Panc1 (cell line): ENCODE results near the gene APEX2. TPM values are rescaled to one million over a fixed set of nuclear protein-coding genes. Genes with fewer than 3 reads are reported as not detected.

ENCODE experiments used
- ATAC-seq: fragments of 200-7000 bp; cut with Tn5 transposase; 2 replicates; pipeline ENCODE4 v1.9.1; 2020; ENCODE audit warnings: mild to moderate bottlenecking, moderate library complexity
- Bru-seq: library from RNA; stranded (reverse); fragments of 400-500 nt; gene quantifications from one replicate; lab custom pipeline; 2021; lab: Mats Ljungman, UMichigan
- BruChase-seq, 2 experiments: library from RNA; stranded (reverse); fragments of 400-500 nt; gene quantifications; one replicate each; lab custom pipeline; 2021; lab: Mats Ljungman, UMichigan
- BruUV-seq: library from RNA; stranded (reverse); fragments of 400-500 nt; replicated peaks from 2 replicates; lab custom pipeline; 2021; lab: Mats Ljungman, UMichigan
- CTCF ChIA-PET: fragments of 300-600 bp; sonication (Branson Sonifier 250); formaldehyde crosslinking; loops from one replicate; lab custom pipeline; 2022; ENCODE audit warnings: antibody characterized with exemption; lab: Charles Lee
- POLR2A ChIA-PET: fragments of 300-600 bp; sonication (Branson Sonifier 250); formaldehyde crosslinking; loops from one replicate; lab custom pipeline; 2022; ENCODE audit warnings: antibody characterized with exemption; lab: Charles Lee
- DNase-seq: peaks from one replicate; pipeline ENCODE4 v3.0.0-alpha.2; 2010; ENCODE audit warnings: low read depth, low spot score
- H3K27ac ChIP-seq: 2 replicates; pipeline ENCODE4 v1.5.1; 2011; ENCODE audit warnings: mild to moderate bottlenecking, low read length, inconsistent platforms
- H3K27me3 ChIP-seq: fragments of 200-500 bp; sonication (Bioruptor generic); 2 replicates; pipeline ENCODE4 v1.6.0; 2014; ENCODE audit warnings: low read length, inconsistent platforms; ENCODE audit not compliant: control insufficient read depth, insufficient read depth
- H3K36me3 ChIP-seq: fragments of 200-500 bp; sonication (Bioruptor generic); 2 replicates; pipeline ENCODE4 v1.5.1; 2014; ENCODE audit warnings: inconsistent platforms, mild to moderate bottlenecking, low read length, moderate library complexity; ENCODE audit not compliant: control insufficient read depth, insufficient read depth
- H3K4me1 ChIP-seq: 2 replicates; pipeline ENCODE4 v1.5.1; 2011; ENCODE audit warnings: inconsistent platforms, mild to moderate bottlenecking, low read length, moderate library complexity; ENCODE audit not compliant: control insufficient read depth, insufficient read depth
- H3K4me3 ChIP-seq, 2 experiments: 2 replicates each; pipeline ENCODE4 v1.5.1; 2011 to 2012; ENCODE audit warnings: low read depth in 2 of 2, low read length in 2 of 2, mild to moderate bottlenecking in 2 of 2, inconsistent platforms in 1 of 2, moderate library complexity in 1 of 2
- H3K9me3 ChIP-seq: fragments of 200-500 bp; sonication (Bioruptor generic); 2 replicates; pipeline ENCODE4 v1.5.1; 2014; ENCODE audit warnings: low read depth, mild to moderate bottlenecking, inconsistent platforms, low read length, moderate library complexity; ENCODE audit not compliant: control insufficient read depth, insufficient read depth
- CTCF ChIP-seq: fragments of 450-650 bp; IDR thresholded peaks from 2 replicates; pipeline ENCODE4 v1.5.1; 2017; ENCODE audit warnings: mild to moderate bottlenecking
- POLR2AphosphoS5 ChIP-seq: IDR thresholded peaks from 2 replicates; pipeline ENCODE4 v1.6.1; 2012; ENCODE audit warnings: mild to moderate bottlenecking, low read depth, low read length, moderate library complexity
- REST ChIP-seq, 2 experiments: IDR thresholded peaks; 2 replicates each; pipeline ENCODE4 v1.6.1; 2011 to 2012; ENCODE audit warnings: low read depth in 2 of 2, control low read depth in 1 of 2, low read length in 1 of 2, mild to moderate bottlenecking in 1 of 2, moderate library complexity in 1 of 2; ENCODE audit not compliant: insufficient read depth in 1 of 2
- SIN3A ChIP-seq: IDR thresholded peaks from 2 replicates; pipeline ENCODE4 v1.6.1; 2012; ENCODE audit warnings: low read depth, mild to moderate bottlenecking, low read length, moderate library complexity, borderline replicate concordance; ENCODE audit not compliant: insufficient read depth
- TCF7L2 ChIP-seq: IDR thresholded peaks from 2 replicates; pipeline ENCODE4 v1.6.1; 2011; ENCODE audit warnings: mild to moderate bottlenecking, low read depth, low read length, inconsistent platforms
- in situ Hi-C: cut with HindIII; loops from 2 replicates; pipeline ENCODE4 v1.10.0; 2016; ENCODE audit warnings: low sequenced_read_pairs, low pct_unique_long_range_greater_than_20kb
- intact Hi-C: fragments of 100-400 bp; cut with micrococcal nuclease; formaldehyde crosslinking; loops from one replicate; pipeline ENCODE4 v1.10.0; 2022; ENCODE audit not compliant: unreplicated experiment
- long read RNA-seq: library from polyadenylated mRNA; unstranded; transcript quantifications from one replicate; pipeline ENCODE4 v2.0.0, GENCODE V29; 2021; ENCODE audit not compliant: unreplicated experiment
- polyA plus RNA-seq: library from polyadenylated mRNA; unstranded; fragments of >200 nt; gene quantifications from one replicate; pipeline ENCODE4 v1.2.1, GENCODE V29; 2012; ENCODE audit warnings: missing spikeins; ENCODE audit not compliant: insufficient read length
- total RNA-seq: library from RNA; stranded (reverse); gene quantifications from one replicate; pipeline ENCODE4 v1.2.1, GENCODE V29; 2021; ENCODE audit not compliant: unreplicated experiment

Gene APEX2
- total RNA-seq = 32.3 TPM
- polyA plus RNA-seq = 29.9 TPM
- percentile 84 among the genes with signal in this experiment for Bru-seq, nascent RNA
- percentile 90 among the genes with signal in this experiment for BruChase-seq, experiment 1, labeled RNA remaining after a 2-hour chase
- percentile 85 among the genes with signal in this experiment for BruChase-seq, experiment 2, labeled RNA remaining after a 6-hour chase
- long read RNA-seq, transcript APEX2-201 (6 exons, 3,245 nt) = major isoform, 38 of 60 reads
- long read RNA-seq, partial matches to known transcripts = 17 of 60 reads
- long read RNA-seq, other reads (novel, unspliced or antisense) = 4 of 60 reads

- Histone ChIP-seq H3K27ac (peak within 1 kb of the TSS; percentile 88), H3K4me3 (peak within 1 kb of the TSS; percentile 68 to 94), H3K36me3 (no peaks in the 10 kb centered on the region; the same call in none of the 2 replicates), H3K9me3 (no peaks in the 10 kb centered on the region), H3K4me1 (peaks cover 5% of the 10 kb centered on the region; the same call in 1 of the 2 replicates), H3K27me3 (no peaks in the 10 kb centered on the region)
- POLR2A ChIA-PET = interaction anchor here (0.7 kb wide), 1 partner anchor 9 kb away, joined by 3 read pairs; no protein-coding TSS in a partner anchor
- TF ChIP-seq SIN3A = peak; percentile 41; the same call in 1 of the 2 replicates
- peak; percentile 92 for TF ChIP-seq POLR2AphosphoS5
- no peak for TF ChIP-seq CTCF
- TF ChIP-seq REST (IDR thresholded peaks at IDR 0.05; ENCODE audit: insufficient read depth in 1 of 2, low read depth in 2 of 2, low read length in 1 of 2) = no peak
- 0 out of 2 replicates have a peak, but pooled peaks have one; percentile 34 for TF ChIP-seq TCF7L2
- intact Hi-C loops (no loop called here), in situ Hi-C loops (no loop called here)
- TSS peak; percentile 92 for BruUV-seq
- DNase-seq (peak; percentile 64), ATAC-seq (peak; percentile 99)
- CTCF ChIA-PET = interaction anchor here (0.6 to 1.6 kb wide), 3 partner anchors 10 to 189 kb away, joined by 3 to 5 read pairs (median 3); no protein-coding TSS in a partner anchor
Observed at GRCh38 chrX:54999717-55000598, at the start of gene APEX2. TSS of gene APEX2 (plus strand) at chrX:55000363. CDS start at chrX:55000423, 60 bp downstream.

- H3K27ac ChIP-seq = no peak overlapping the region
- no peaks in the 10 kb centered on the region for H3K36me3 ChIP-seq
- in situ Hi-C loops = no loop called here
- ATAC-seq (no peak), DNase-seq (no peak)
- H3K4me1 ChIP-seq = no peaks in the 10 kb centered on the region
- H3K4me3 ChIP-seq = no peak overlapping the region
- no peaks in the 10 kb centered on the region for H3K9me3 ChIP-seq
- POLR2A ChIA-PET = no interaction called here
- CTCF ChIA-PET = no interaction called here
- no peak for TF ChIP-seq CTCF
- no peak for TF ChIP-seq REST (IDR thresholded peaks at IDR 0.05; ENCODE audit: insufficient read depth in 1 of 2, low read depth in 2 of 2, low read length in 1 of 2)
- TF ChIP-seq SIN3A = no peak
- no peak for TF ChIP-seq TCF7L2
- TF ChIP-seq POLR2AphosphoS5 = no peak
- H3K27me3 ChIP-seq = no peaks in the 10 kb centered on the region
- intact Hi-C loops = no loop called here
- BruUV-seq = no TSS peak
Observed at GRCh38 chrX:54950730-54951375, 49.3 kb upstream of the APEX2 start.
